A549 treated with CpdA at 1 μM for 4 hours (cell line): ENCODE measurements around the gene SLC22A24. TPM values are rescaled to one million over a fixed set of nuclear protein-coding genes. Genes with fewer than 3 reads are reported as not detected.

Experiments used
- total RNA-seq: library from RNA; stranded (reverse); fragments of 200-300 nt; extraction: Qiagen RNA extraction; gene quantifications from 5 replicates; pipeline ENCODE4 v1.2.3, GENCODE V29; 2022; ENCODE audit warnings: low read depth

SLC22A24 gene
- not detected in 5 replicates for total RNA-seq

GRCh38 chr11:63144121-63144520 lies at the start of gene SLC22A24:
Gene SLC22A24, minus strand, starts transcription at chr11:63144221. Its CDS starts 442 bp downstream, at chr11:63143779.

Other genes starting within 250 kb of the SLC22A24 start
- 0.06 to 0.20 TPM in 2 of 5 replicates, not detected in the others for gene CHRM1, start 222.9 kb downstream of the SLC22A24 start, total RNA-seq
- not detected in 5 replicates for gene SLC22A6, start 159.3 kb downstream of the SLC22A24 start, total RNA-seq
- gene SLC22A8, start 128.4 kb downstream of the SLC22A24 start, total RNA-seq = not detected in 5 replicates
- not detected in 5 replicates for gene SLC22A25, start 99.4 kb upstream of the SLC22A24 start, total RNA-seq
- not detected in 5 replicates for gene SLC22A9, start 225.6 kb upstream of the SLC22A24 start, total RNA-seq